Endothelial cell of umbilical vein (primary cell): ENCODE results near the gene ELMOD3. TPM values are rescaled to one million over a fixed set of nuclear protein-coding genes. Genes with fewer than 3 reads are reported as not detected.

Experiments
- BruUV-seq: library from RNA; stranded (reverse); fragments of 400-500 nt; replicated peaks from 2 replicates; lab custom pipeline; 2021; lab: Mats Ljungman, UMichigan
- CTCF ChIA-PET: fragments of 300-600, 350-600 bp; sonication (Branson Sonifier 250); formaldehyde crosslinking; loops from one replicate; lab custom pipeline; 2021; ENCODE audit warnings: antibody characterized with exemption, inconsistent platforms; lab: Charles Lee
- POLR2A ChIA-PET: fragments of 300-600, 350-600 bp; sonication (Branson Sonifier 250); formaldehyde crosslinking; loops from one replicate; lab custom pipeline; 2021; ENCODE audit warnings: antibody characterized with exemption, inconsistent platforms; lab: Charles Lee
- DNase-seq: peaks from one replicate; pipeline ENCODE4 v3.0.0-alpha.2; 2011; ENCODE audit warnings: low read depth, low spot score
- FAIRE-seq: peaks from 2 replicates; lab custom pipeline; 2011; peaks lifted over from hg19 to GRCh38; lab: Jason Lieb, UNC
- H2AFZ ChIP-seq: 2 replicates; pipeline ENCODE4 v1.6.0; 2012; ENCODE audit warnings: low read depth, low read length, control low read depth, inconsistent platforms
- H3K27ac ChIP-seq: 2 replicates; pipeline ENCODE4 v1.5.1; 2011; ENCODE audit warnings: low read depth, mild to moderate bottlenecking, control low read depth, low read length, moderate library complexity; ENCODE audit not compliant: insufficient read depth
- H3K27me3 ChIP-seq, 2 experiments: 2 replicates each; pipeline versions ENCODE4 v1.6.0 to v1.6.1; 2011; ENCODE audit warnings: low read length in 2 of 2, mixed read lengths in 1 of 2; ENCODE audit not compliant: control insufficient read depth in 2 of 2, insufficient read depth in 2 of 2
- H3K36me3 ChIP-seq, 2 experiments: 2 replicates in 1 of 2; 3 replicates in 1 of 2; pipeline ENCODE4 v1.5.1; 2011; ENCODE audit warnings: low read length in 2 of 2, mild to moderate bottlenecking in 1 of 2, moderate library complexity in 1 of 2; ENCODE audit not compliant: control insufficient read depth in 2 of 2, insufficient read depth in 2 of 2; ENCODE audit errors: extremely low read depth in 1 of 2
- H3K4me1 ChIP-seq: 3 replicates; pipeline ENCODE4 v1.5.1; 2011; ENCODE audit warnings: mild to moderate bottlenecking, low read length; ENCODE audit not compliant: control insufficient read depth, insufficient read depth; ENCODE audit errors: extremely low read depth
- H3K4me2 ChIP-seq: 2 replicates; pipeline ENCODE4 v1.6.1; 2011; ENCODE audit warnings: low read length, control low read depth, mixed read lengths; ENCODE audit not compliant: insufficient read depth
- H3K4me3 ChIP-seq, 3 experiments: fragments of 200-600 bp in 1 of 3; sonication (generic), shearing (Covaris generic) in 1 of 3; replicated peaks in 1 of 3; 2 replicates each; pipeline ENCODE4 v1.5.1; 2011 to 2016; ENCODE audit warnings: control low read depth in 3 of 3, low read length in 3 of 3, mild to moderate bottlenecking in 2 of 3, inconsistent platforms in 1 of 3, low read depth in 1 of 3, moderate library complexity in 1 of 3; ENCODE audit not compliant: insufficient read depth in 1 of 3
- H3K79me2 ChIP-seq: 2 replicates; pipeline ENCODE4 v1.6.0; 2012; ENCODE audit warnings: low read length, inconsistent platforms; ENCODE audit not compliant: control insufficient read depth, insufficient read depth
- H3K9ac ChIP-seq: replicated peaks from 2 replicates; pipeline ENCODE3; 2011; ENCODE audit warnings: low read length, control low read depth; ENCODE audit not compliant: insufficient read depth; ENCODE audit errors: extremely low read depth
- H3K9me1 ChIP-seq: replicated peaks from 3 replicates; pipeline ENCODE4 v1.6.0; 2011; ENCODE audit warnings: mild to moderate bottlenecking, low read length; ENCODE audit not compliant: control insufficient read depth, insufficient read depth; ENCODE audit errors: extremely low read depth
- H3K9me3 ChIP-seq: replicated peaks from 2 replicates; pipeline ENCODE4 v1.5.1; 2012; ENCODE audit warnings: low read length, inconsistent platforms; ENCODE audit not compliant: control insufficient read depth, insufficient read depth
- H4K20me1 ChIP-seq: replicated peaks from 2 replicates; pipeline ENCODE3; 2011; ENCODE audit warnings: mild to moderate bottlenecking, low read length; ENCODE audit not compliant: control insufficient read depth, insufficient read depth; ENCODE audit errors: extremely low read depth
- CTCF ChIP-seq, 2 donors: IDR thresholded peaks; 1 replicate in 1 of 2; 2 replicates in 1 of 2; pipeline ENCODE4 v1.5.1; 2011; ENCODE audit warnings: low read length in 2 of 2, mild to moderate bottlenecking in 2 of 2, moderate library complexity in 2 of 2, control low read depth in 1 of 2, inconsistent platforms in 1 of 2, low read depth in 1 of 2; ENCODE audit not compliant: insufficient read depth in 1 of 2; ENCODE audit errors: extremely low read depth in 1 of 2
- EZH2 ChIP-seq: IDR thresholded peaks from 2 replicates; pipeline ENCODE4 v1.6.1; 2012; ENCODE audit warnings: borderline replicate concordance, low read depth, mild to moderate bottlenecking, moderate library complexity, low read length, inconsistent platforms; ENCODE audit not compliant: severe bottlenecking
- FOS ChIP-seq: IDR thresholded peaks from 2 replicates; pipeline ENCODE4 v1.6.1; 2011; ENCODE audit warnings: mild to moderate bottlenecking, low read length, moderate library complexity, borderline replicate concordance; ENCODE audit not compliant: insufficient read depth
- GATA2 ChIP-seq: IDR thresholded peaks from 2 replicates; pipeline ENCODE4 v1.7.0; 2011; ENCODE audit warnings: low read depth, mild to moderate bottlenecking, moderate library complexity, mixed read lengths, low read length; ENCODE audit not compliant: insufficient read length, insufficient read depth
- JUN ChIP-seq: IDR thresholded peaks from 2 replicates; pipeline ENCODE4 v1.6.1; 2011; ENCODE audit warnings: borderline replicate concordance, low read depth; ENCODE audit not compliant: insufficient read length, insufficient read depth
- MAX ChIP-seq: IDR thresholded peaks from 2 replicates; pipeline ENCODE4 v1.6.1; 2011; ENCODE audit not compliant: insufficient read depth, insufficient read length
- MYC ChIP-seq: IDR thresholded peaks from one replicate; pipeline ENCODE4 v1.6.1; 2011; ENCODE audit warnings: mild to moderate bottlenecking, low read depth, low read length
- POLR2A ChIP-seq: IDR thresholded peaks from 2 replicates; pipeline ENCODE4 v1.6.1; 2012; ENCODE audit warnings: low read depth, mild to moderate bottlenecking, control low read depth, low read length
- POLR2AphosphoS5 ChIP-seq: IDR thresholded peaks from 2 replicates; pipeline ENCODE4 v1.6.1; 2012; ENCODE audit warnings: low read depth, mild to moderate bottlenecking, control low read depth, low read length, moderate library complexity; ENCODE audit not compliant: insufficient read depth
- dilution Hi-C: fragments of 300-500 bp; cut with MboI; formaldehyde crosslinking; loops from one replicate; pipeline ENCODE4 v1.15.0; 2019; ENCODE audit warnings: low sequenced_read_pairs; ENCODE audit not compliant: extremely low pct_ligation_motif_present
- intact Hi-C: fragments of 100-400 bp; cut with micrococcal nuclease; formaldehyde crosslinking; loops from one replicate; pipeline ENCODE4 v1.10.0; 2022
- polyA plus RNA-seq, 4 experiments: library from polyadenylated mRNA; depleted of rRNA in 3 of 4; stranded (reverse) in 3 of 4; unstranded in 1 of 4; fragments of >200 nt; gene quantifications; 2 replicates each; pipeline versions ENCODE4 v1.2.1 to v1.2.3, GENCODE V29; 2011 to 2012; ENCODE audit warnings: missing spikeins in 1 of 4
- total RNA-seq: library from RNA; stranded (reverse); gene quantifications from 2 replicates; pipeline ENCODE4 v1.2.3, GENCODE V29; 2021

The ELMOD3 gene
- total and polyA plus RNA-seq, 2 donors (not counting 3 experiments of a cell fraction or from before 2014, with no cell fraction given) = 12.3 to 22.0 TPM

- no peak for TF ChIP-seq JUN
- no peak for TF ChIP-seq MYC
- TF ChIP-seq POLR2A = no peak
- no peak for TF ChIP-seq POLR2AphosphoS5
- TF ChIP-seq GATA2 = no peak
- no peak for TF ChIP-seq FOS
- no peak for TF ChIP-seq EZH2
- no peak for TF ChIP-seq CTCF (IDR thresholded peaks at IDR 0.05; ENCODE audit: extremely low read depth in 1 of 2, insufficient read depth in 1 of 2, low read depth in 1 of 2, low read length in 2 of 2)
- no peak for TF ChIP-seq MAX
- no peaks in the 10 kb centered on the region for H4K20me1 ChIP-seq
Measured at GRCh38 chr2:85409845-85410583, 55.4 kb downstream of the ELMOD3 start, which contains the start of gene CAPG. Gene CAPG, minus strand, starts transcription at chr2:85410366. Its CDS starts 8,221 bp downstream, at chr2:85402145.

More at GRCh38 chr2:85409845-85410583, 55.4 kb downstream of the ELMOD3 start, which contains the start of gene CAPG:
- no peak within 1 kb of the TSS for H3K9ac ChIP-seq
- DNase-seq (no peak), FAIRE-seq (no peak)
- H3K79me2 ChIP-seq = no peaks in the 10 kb centered on the region
- no peak within 1 kb of the TSS for H3K4me2 ChIP-seq
- ChIA-PET POLR2A (no interaction called here), CTCF (no interaction called here)
- dilution Hi-C loops = no loop called here
- peaks cover 14% of the 10 kb centered on the region for H3K4me1 ChIP-seq
- H3K9me3 ChIP-seq = no peaks in the 10 kb centered on the region
- H3K27ac ChIP-seq = no peak within 1 kb of the TSS
- intact Hi-C loops = no loop called here
- H3K4me3 ChIP-seq = no peak within 1 kb of the TSS
- H3K9me1 ChIP-seq = no peaks in the 10 kb centered on the region
- no peaks in the 10 kb centered on the region for H3K36me3 ChIP-seq
- no peak within 1 kb of the TSS for H2AFZ ChIP-seq
- no peaks in the 10 kb centered on the region for H3K27me3 ChIP-seq
- BruUV-seq = no TSS peak
